Mesendoderm (in vitro differentiated cells): ENCODE data around the gene ACOT7.

ENCODE experiments used
- DNase-seq: peaks from one replicate; pipeline ENCODE4 v3.0.0; 2013
- H2AK5ac ChIP-seq: 2 replicates; pipeline ENCODE4 v1.6.1; 2013; ENCODE audit warnings: low read length, inconsistent platforms
- H2BK120ac ChIP-seq: 2 replicates; pipeline ENCODE4 v1.6.1; 2013; ENCODE audit warnings: low read depth, mild to moderate bottlenecking, low read length, moderate library complexity, mixed read lengths
- H2BK15ac ChIP-seq: replicated peaks from 2 replicates; pipeline ENCODE4 v1.6.1; 2013; ENCODE audit warnings: low read depth, mild to moderate bottlenecking, moderate library complexity
- H2BK5ac ChIP-seq: 2 replicates; pipeline ENCODE4 v1.6.1; 2013; ENCODE audit warnings: low read length, inconsistent platforms
- H3K18ac ChIP-seq: 2 replicates; pipeline ENCODE4 v1.6.1; 2013; ENCODE audit warnings: mild to moderate bottlenecking, low read length, mixed read lengths
- H3K23ac ChIP-seq: one replicate; pipeline ENCODE4 v1.6.1; 2013; ENCODE audit warnings: low read length
- H3K27ac ChIP-seq: 2 replicates; pipeline ENCODE4 v1.5.1; 2013; ENCODE audit warnings: low read depth, mild to moderate bottlenecking, inconsistent platforms, low read length, moderate library complexity
- H3K27me3 ChIP-seq: 2 replicates; pipeline ENCODE4 v1.6.1; 2013; ENCODE audit warnings: low read length, control low read depth, mild to moderate bottlenecking, inconsistent platforms; ENCODE audit not compliant: insufficient read depth, poor library complexity
- H3K36me3 ChIP-seq: 2 replicates; pipeline ENCODE4 v1.6.1; 2013; ENCODE audit warnings: low read length, inconsistent platforms; ENCODE audit not compliant: control insufficient read depth, insufficient read depth
- H3K4ac ChIP-seq: one replicate; pipeline ENCODE4 v1.6.1; 2013; ENCODE audit warnings: low read depth, mild to moderate bottlenecking, low read length, moderate library complexity
- H3K4me1 ChIP-seq: 2 replicates; pipeline ENCODE4 v1.6.1; 2013; ENCODE audit warnings: low read depth, low read length, inconsistent platforms; ENCODE audit not compliant: control insufficient read depth
- H3K4me2 ChIP-seq: 2 replicates; pipeline ENCODE4 v1.6.1; 2013; ENCODE audit warnings: low read length
- H3K4me3 ChIP-seq: 2 replicates; pipeline ENCODE4 v1.5.1; 2013; ENCODE audit warnings: mild to moderate bottlenecking, low read length
- H3K56ac ChIP-seq: one replicate; pipeline ENCODE4 v1.6.1; 2013; ENCODE audit warnings: low read length
- H3K79me1 ChIP-seq: 2 replicates; pipeline ENCODE4 v1.6.1; 2013; ENCODE audit warnings: low read length, inconsistent platforms
- H3K79me2 ChIP-seq: 2 replicates; pipeline ENCODE4 v1.6.1; 2013; ENCODE audit warnings: mild to moderate bottlenecking, low read length; ENCODE audit not compliant: control insufficient read depth, insufficient read depth
- H3K9ac ChIP-seq: 2 replicates; pipeline ENCODE4 v1.6.1; 2013; ENCODE audit warnings: low read length, inconsistent platforms
- H4K5ac ChIP-seq: one replicate; pipeline ENCODE4 v1.6.1; 2013; ENCODE audit warnings: low read length
- H4K8ac ChIP-seq: one replicate; pipeline ENCODE4 v1.6.1; 2013; ENCODE audit warnings: low read depth, mild to moderate bottlenecking, control low read depth, low read length, moderate library complexity
- WGBS: extraction: QIAGEN DNeasy Blood & Tissue Kit; methylation state at CpG from one replicate; pipeline ENCODE4 v1.1.7; 2013; ENCODE audit warnings: low lambda C conversion rate, missing lambda C conversion rate; ENCODE audit not compliant: insufficient coverage; ENCODE audit errors: extremely low coverage; 5-methylcytosine and 5-hydroxymethylcytosine counted together

The ACOT7 gene

DNA sequence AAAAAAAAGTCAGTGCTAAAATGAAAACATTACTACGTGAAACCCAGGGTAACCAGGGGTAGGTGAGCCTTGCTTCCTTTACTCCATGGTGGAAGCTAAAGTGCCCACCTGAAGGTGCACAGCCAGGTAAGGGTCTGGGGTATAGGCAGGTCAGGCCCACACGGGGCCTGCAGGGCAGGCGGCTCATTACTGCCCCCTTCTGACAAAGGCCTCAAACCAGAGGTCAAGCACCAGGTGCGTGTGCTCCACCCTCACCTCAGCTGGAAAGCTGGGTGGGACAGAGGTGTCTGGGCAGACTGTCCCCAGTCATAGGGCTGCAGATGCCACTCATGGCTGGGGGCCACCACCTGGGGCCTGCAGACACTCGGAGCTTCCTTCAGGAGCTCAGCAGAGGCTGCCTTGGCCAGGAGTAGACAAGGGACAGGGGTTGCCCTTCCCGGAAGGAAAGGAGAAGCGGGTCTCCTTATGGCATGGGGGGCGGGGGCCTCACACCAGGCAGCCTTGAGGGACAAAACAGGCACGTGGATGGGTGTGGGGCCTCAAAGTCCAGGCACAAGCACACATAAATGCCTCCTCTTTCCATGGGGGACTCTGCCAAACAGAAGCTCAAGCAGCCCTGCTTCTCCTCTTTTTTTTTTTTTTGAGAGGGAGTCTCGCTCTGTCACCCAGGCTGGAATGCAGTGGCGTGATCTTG is 36.2 kb downstream of the ACOT7 start:
- H4K8ac ChIP-seq, result no peak overlapping the region

DNA sequence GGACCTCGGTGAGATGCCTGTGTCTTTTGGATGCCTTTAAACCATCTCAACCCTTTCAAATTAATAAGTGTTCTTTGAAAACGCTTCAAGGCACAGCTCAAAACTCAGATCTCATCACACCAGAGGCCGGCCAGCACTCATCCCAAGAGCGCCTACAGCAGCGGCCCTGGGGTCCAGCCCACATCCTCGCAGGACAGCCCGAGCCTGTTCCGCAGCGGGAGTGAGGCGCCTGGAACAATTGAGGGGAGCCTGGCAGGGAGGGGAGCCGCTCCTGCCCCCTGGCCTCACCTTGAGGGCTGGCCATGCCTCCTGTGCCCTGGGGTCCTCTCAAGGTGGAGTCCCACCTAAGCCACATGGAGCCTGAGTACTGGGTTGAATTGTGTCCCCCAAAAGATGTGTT is 37.9 kb downstream of the ACOT7 start:
- peaks cover 5% of the 10 kb centered on the region for H3K4me1 ChIP-seq

More for the DNA sequence above, 36.2 kb downstream of the ACOT7 start:
- no peak overlapping the region for H3K4me2 ChIP-seq
- no peak overlapping the region for H3K9ac ChIP-seq
- H3K4me1 ChIP-seq, result peaks cover 9% of the 10 kb centered on the region
- H3K4ac ChIP-seq, result no peak overlapping the region
- no peaks in the 10 kb centered on the region for H3K27me3 ChIP-seq
- H2BK5ac ChIP-seq, result no peak overlapping the region
- no peaks in the 10 kb centered on the region for H3K36me3 ChIP-seq
- no peak overlapping the region for H3K27ac ChIP-seq
- H3K56ac ChIP-seq, result no peak overlapping the region
- H3K79me2 ChIP-seq, result peaks cover 21% of the 10 kb centered on the region
- no peak overlapping the region for H3K18ac ChIP-seq
- peaks cover 17% of the 10 kb centered on the region for H3K79me1 ChIP-seq
- H2BK120ac ChIP-seq, result no peak overlapping the region
- no peak overlapping the region for H3K4me3 ChIP-seq
- H4K5ac ChIP-seq, result no peak overlapping the region
- no peak overlapping the region for H3K23ac ChIP-seq
- no peak overlapping the region for H2BK15ac ChIP-seq
- peak; percentile 60 for DNase-seq
- no CpG with 5 or more reads among the region's 11 CpGs for WGBS
- no peak overlapping the region for H2AK5ac ChIP-seq

DNA sequence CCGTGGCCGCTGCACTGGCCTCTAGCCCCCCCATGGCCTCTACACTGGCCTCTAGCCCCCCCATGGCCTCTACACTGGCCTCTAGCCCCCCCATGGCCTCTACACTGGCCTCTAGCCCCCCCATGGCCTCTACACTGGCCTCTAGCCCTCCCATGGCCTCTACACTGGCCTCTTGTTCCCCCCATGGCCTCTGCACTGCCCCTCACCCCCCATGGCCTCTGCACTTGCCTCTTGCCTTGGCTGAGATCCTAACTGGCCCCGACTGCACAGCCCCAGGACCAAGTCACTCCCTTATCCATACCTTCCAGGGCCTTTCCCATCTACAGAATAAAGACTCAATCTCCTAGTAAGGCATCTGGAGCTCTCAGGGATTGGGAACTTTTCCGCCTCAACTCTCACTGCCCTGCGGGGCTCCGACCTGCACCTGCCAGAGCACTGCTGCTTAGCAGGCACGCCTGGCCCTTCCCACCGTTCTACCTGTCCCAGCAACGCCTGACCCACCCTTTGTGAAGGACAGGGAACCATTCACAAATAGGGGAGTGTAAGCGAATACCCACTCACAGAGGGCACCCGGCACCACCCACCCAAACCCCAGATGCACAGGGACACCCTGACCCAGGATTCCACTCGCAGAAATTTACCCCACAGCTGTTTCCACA is 38.8 kb downstream of the ACOT7 start:
- Histone ChIP-seq H4K8ac (no peak overlapping the region), H3K27ac (no peak overlapping the region), H3K9ac (no peak overlapping the region), H4K5ac (no peak overlapping the region), H2BK15ac (no peak overlapping the region), H2BK5ac (no peak overlapping the region), H2AK5ac (no peak overlapping the region), H3K79me2 (peaks cover 19% of the 10 kb centered on the region), H3K79me1 (peaks cover 25% of the 10 kb centered on the region), H3K4me2 (no peak overlapping the region), H3K4me3 (no peak overlapping the region), H3K27me3 (no peaks in the 10 kb centered on the region), H3K23ac (no peak overlapping the region), H3K4me1 (peaks cover 4% of the 10 kb centered on the region), H3K56ac (no peak overlapping the region), H2BK120ac (no peak overlapping the region), H3K36me3 (no peaks in the 10 kb centered on the region), H3K4ac (no peak overlapping the region), H3K18ac (no peak overlapping the region)
- no peak for DNase-seq
- no CpG with 5 or more reads among the region's 12 CpGs for WGBS

More for the DNA sequence above, 37.9 kb downstream of the ACOT7 start:
- Histone ChIP-seq H3K36me3 (no peaks in the 10 kb centered on the region), H3K4me3 (no peak overlapping the region), H2BK120ac (no peak overlapping the region), H3K79me2 (peaks cover 19% of the 10 kb centered on the region), H3K27me3 (no peaks in the 10 kb centered on the region), H4K8ac (no peak overlapping the region), H2BK5ac (no peak overlapping the region), H3K27ac (no peak overlapping the region), H3K79me1 (peaks cover 26% of the 10 kb centered on the region), H3K4ac (no peak overlapping the region), H3K23ac (no peak overlapping the region), H3K4me2 (no peak overlapping the region), H2BK15ac (no peak overlapping the region), H2AK5ac (no peak overlapping the region), H3K9ac (no peak overlapping the region), H4K5ac (no peak overlapping the region), H3K56ac (no peak overlapping the region), H3K18ac (no peak overlapping the region)
- WGBS, result no CpG with 5 or more reads among the region's 11 CpGs
- DNase-seq, result no peak

DNA sequence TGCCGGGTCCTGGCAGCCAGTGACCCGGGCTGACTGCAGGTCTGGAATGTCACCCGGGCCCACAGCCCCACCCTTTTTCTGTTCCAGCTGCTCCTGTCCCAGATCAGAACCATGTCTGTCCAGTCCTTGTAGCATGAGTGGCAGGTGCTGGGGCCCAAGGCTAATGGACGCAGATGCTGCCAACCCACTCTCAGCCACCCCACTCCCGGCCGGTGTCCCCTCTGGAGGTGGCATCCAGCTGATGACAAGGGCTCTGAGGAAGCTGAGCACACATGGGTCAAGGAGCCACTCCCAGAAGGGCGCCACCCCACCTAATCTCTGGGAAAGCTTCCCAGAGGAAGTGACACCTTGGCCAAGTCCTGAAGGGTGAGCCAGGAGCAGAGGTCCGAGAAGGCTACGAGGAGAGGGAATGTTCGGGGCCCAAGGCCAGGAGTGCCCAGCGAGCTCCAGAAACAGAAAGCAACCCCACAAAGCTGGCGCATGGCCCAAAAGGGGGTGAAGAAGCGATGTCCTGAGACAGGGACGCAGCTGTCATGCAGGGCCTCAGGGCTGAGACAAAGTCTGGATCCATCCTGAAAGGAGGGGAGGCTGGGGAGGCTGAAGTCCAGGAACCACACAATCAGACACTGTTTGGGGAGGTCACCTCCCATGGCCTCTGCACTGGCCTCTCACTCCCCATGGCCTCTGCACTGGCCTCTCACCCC is 39.5 kb downstream of the ACOT7 start:
- peaks cover 25% of the 10 kb centered on the region for H3K79me1 ChIP-seq
- no peak overlapping the region for H3K9ac ChIP-seq
- no peak overlapping the region for H3K56ac ChIP-seq
- H4K5ac ChIP-seq, result no peak overlapping the region
- DNase-seq, result no peak
- H3K79me2 ChIP-seq, result peaks cover 17% of the 10 kb centered on the region
- H3K4me2 ChIP-seq, result no peak overlapping the region
- no peaks in the 10 kb centered on the region for H3K36me3 ChIP-seq
- H3K4me1 ChIP-seq, result peaks cover under 1% of the 10 kb centered on the region
- H2BK15ac ChIP-seq, result no peak overlapping the region
- no peak overlapping the region for H3K4me3 ChIP-seq
- no peak overlapping the region for H3K23ac ChIP-seq
- H2BK5ac ChIP-seq, result no peak overlapping the region
- no peak overlapping the region for H3K4ac ChIP-seq
- no peak overlapping the region for H2BK120ac ChIP-seq
- H3K27me3 ChIP-seq, result no peaks in the 10 kb centered on the region
- no peak overlapping the region for H4K8ac ChIP-seq
- no peak overlapping the region for H3K27ac ChIP-seq
- no CpG with 5 or more reads among the region's 14 CpGs for WGBS
- no peak overlapping the region for H3K18ac ChIP-seq
- H2AK5ac ChIP-seq, result no peak overlapping the region

DNA sequence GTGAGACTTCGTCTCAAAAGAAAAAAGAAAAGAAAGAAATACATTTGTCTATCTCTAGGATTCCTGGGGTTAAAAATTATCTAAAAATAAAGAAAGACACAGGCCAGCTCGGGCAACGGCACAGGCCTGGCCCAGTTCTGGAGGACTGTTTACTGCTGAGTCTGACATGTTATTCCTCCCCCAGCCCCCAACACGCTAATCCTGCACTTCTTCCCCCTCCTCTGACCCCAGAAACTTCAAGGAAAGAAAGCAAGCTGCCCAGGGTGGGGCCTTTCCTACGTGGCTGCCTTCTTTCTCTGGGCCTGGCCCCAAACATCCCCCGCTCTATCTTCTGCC is 40.0 kb downstream of the ACOT7 start:
- no peak overlapping the region for H2AK5ac ChIP-seq
- no peak overlapping the region for H3K23ac ChIP-seq
- H2BK15ac ChIP-seq, result no peak overlapping the region
- H4K8ac ChIP-seq, result no peak overlapping the region
- H3K36me3 ChIP-seq, result no peaks in the 10 kb centered on the region
- no peak for DNase-seq
- H3K4ac ChIP-seq, result no peak overlapping the region
- peaks cover 14% of the 10 kb centered on the region for H3K79me2 ChIP-seq
- no peak overlapping the region for H2BK120ac ChIP-seq
- H3K27ac ChIP-seq, result no peak overlapping the region
- H3K79me1 ChIP-seq, result peaks cover 23% of the 10 kb centered on the region
- no peak overlapping the region for H3K18ac ChIP-seq
- no peak overlapping the region for H4K5ac ChIP-seq
- no peak overlapping the region for H3K56ac ChIP-seq
- no peak overlapping the region for H3K9ac ChIP-seq
- no CpG with 5 or more reads among the region's 6 CpGs for WGBS
- no peak overlapping the region for H3K4me2 ChIP-seq
- H3K4me3 ChIP-seq, result no peak overlapping the region
- H3K27me3 ChIP-seq, result no peaks in the 10 kb centered on the region
- no peak overlapping the region for H2BK5ac ChIP-seq
- H3K4me1 ChIP-seq, result no peaks in the 10 kb centered on the region
